ENCODE data around the gene NECTIN3. TPM values are rescaled to one million over a fixed set of nuclear protein-coding genes. Genes with fewer than 3 reads are reported as not detected.

Gene NECTIN3
- polyA plus RNA-seq, 2 of the 4 experiments (the other 2 are of a cell fraction) = 29.8 to 38.4 TPM

DNA sequence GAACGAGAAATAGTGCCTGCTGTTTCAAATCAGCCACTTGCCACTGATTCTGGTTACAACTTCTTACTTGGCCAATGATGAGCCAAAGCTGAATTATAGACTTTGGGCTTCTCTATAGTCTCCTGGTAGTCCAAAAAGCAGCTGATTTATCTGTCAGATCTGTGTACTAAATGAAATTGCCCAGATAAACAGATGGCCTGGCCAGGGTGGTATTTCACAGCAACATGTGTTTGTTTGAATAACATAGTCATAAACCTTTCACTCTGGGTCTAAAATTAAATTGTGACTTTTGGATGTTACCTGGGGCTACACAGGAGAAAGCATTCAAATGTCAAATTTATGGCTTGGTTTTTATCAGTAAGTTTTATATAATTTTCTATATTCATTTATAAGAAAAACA lies 147.0 kb downstream of the NECTIN3 start:
- no peak for TF ChIP-seq CEBPB (IDR thresholded peaks at IDR 0.05)
- TF ChIP-seq MYC (IDR thresholded peaks at IDR 0.05; ENCODE audit: borderline replicate concordance, low read length) = no peak
- TF ChIP-seq, protein P1, sequence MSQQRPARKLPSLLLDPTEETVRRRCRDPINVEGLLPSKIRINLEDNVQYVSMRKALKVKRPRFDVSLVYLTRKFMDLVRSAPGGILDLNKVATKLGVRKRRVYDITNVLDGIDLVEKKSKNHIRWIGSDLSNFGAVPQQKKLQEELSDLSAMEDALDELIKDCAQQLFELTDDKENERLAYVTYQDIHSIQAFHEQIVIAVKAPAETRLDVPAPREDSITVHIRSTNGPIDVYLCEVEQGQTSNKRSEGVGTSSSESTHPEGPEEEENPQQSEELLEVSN (IDR thresholded peaks at IDR 0.05; ENCODE audit: borderline replicate concordance, low read depth) = no peak
- no peak overlapping the region for H3K27ac ChIP-seq
- no peaks in the 10 kb centered on the region for H3K9me3 ChIP-seq
- no peak for DNase-seq (ENCODE audit: low read depth in 1 of 2, low spot score in 1 of 2)
- peaks cover 4% of the 10 kb centered on the region; the same call in 1 of the 3 replicates for H3K4me1 ChIP-seq
- ChIA-PET CTCF (no interaction called here), POLR2A (no interaction called here)
- H3K4me3 ChIP-seq = no peak overlapping the region
- no peak for FAIRE-seq
- no peak for ATAC-seq
- H3K4me2 ChIP-seq = no peak overlapping the region
- WGBS (ENCODE audit: missing lambda C conversion rate) = 25% methylated on average over 1 of the region's 1 CpG

DNA sequence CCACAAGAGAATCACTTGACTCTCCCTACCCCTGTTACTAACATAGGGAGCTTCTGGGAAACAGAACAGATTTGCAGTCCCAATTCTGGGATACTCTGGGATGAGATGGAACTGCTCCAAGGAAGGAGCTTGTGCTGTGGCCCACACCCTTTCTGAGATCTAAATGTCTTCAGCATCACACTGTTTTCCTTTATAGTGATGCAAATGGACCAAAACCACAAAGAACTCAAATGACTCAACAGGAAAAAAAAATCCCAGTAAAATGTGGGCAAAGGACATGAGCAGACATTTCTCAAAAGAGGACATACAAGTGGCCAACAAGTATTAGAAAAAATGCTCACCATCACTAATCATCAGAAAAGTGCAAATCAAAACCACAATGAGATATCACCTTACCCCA lies 155.6 kb downstream of the NECTIN3 start:
- TF ChIP-seq SREBF2 (IDR thresholded peaks at IDR 0.05) = no peak
- TF ChIP-seq RNF2 (IDR thresholded peaks at IDR 0.05; ENCODE audit: borderline replicate concordance, low read depth) = no peak
- no peak for TF ChIP-seq HDAC2 (IDR thresholded peaks at IDR 0.05)
- no peak for TF ChIP-seq NPAS2 (CRISPR knock-in tag; IDR thresholded peaks at IDR 0.05; ENCODE audit: borderline replicate concordance)
- TF ChIP-seq JUNB (IDR thresholded peaks at IDR 0.05) = no peak
- TF ChIP-seq, protein P2, sequence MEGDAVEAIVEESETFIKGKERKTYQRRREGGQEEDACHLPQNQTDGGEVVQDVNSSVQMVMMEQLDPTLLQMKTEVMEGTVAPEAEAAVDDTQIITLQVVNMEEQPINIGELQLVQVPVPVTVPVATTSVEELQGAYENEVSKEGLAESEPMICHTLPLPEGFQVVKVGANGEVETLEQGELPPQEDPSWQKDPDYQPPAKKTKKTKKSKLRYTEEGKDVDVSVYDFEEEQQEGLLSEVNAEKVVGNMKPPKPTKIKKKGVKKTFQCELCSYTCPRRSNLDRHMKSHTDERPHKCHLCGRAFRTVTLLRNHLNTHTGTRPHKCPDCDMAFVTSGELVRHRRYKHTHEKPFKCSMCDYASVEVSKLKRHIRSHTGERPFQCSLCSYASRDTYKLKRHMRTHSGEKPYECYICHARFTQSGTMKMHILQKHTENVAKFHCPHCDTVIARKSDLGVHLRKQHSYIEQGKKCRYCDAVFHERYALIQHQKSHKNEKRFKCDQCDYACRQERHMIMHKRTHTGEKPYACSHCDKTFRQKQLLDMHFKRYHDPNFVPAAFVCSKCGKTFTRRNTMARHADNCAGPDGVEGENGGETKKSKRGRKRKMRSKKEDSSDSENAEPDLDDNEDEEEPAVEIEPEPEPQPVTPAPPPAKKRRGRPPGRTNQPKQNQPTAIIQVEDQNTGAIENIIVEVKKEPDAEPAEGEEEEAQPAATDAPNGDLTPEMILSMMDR (IDR thresholded peaks at IDR 0.05) = no peak
- TF ChIP-seq FOXS1 (CRISPR knock-in tag; IDR thresholded peaks at IDR 0.05) = no peak
- TF ChIP-seq, protein P1 (IDR thresholded peaks at IDR 0.05; ENCODE audit: borderline replicate concordance, low read depth) = no peak
- TF ChIP-seq CHD4 (IDR thresholded peaks at IDR 0.05; ENCODE audit: borderline replicate concordance) = no peak
- TF ChIP-seq GATA3 (IDR thresholded peaks at IDR 0.05; ENCODE audit: borderline replicate concordance) = no peak
- TF ChIP-seq POLR2AphosphoS2 (conservative IDR thresholded peaks at IDR 0.05; ENCODE audit: low read length) = no peak
- TF ChIP-seq, protein P3, sequence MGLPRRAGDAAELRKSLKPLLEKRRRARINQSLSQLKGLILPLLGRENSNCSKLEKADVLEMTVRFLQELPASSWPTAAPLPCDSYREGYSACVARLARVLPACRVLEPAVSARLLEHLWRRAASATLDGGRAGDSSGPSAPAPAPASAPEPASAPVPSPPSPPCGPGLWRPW (IDR thresholded peaks at IDR 0.05) = no peak
- TF ChIP-seq EHF (CRISPR knock-in tag; IDR thresholded peaks at IDR 0.05) = no peak
- no peak for TF ChIP-seq ZFP36 (IDR thresholded peaks at IDR 0.05; ENCODE audit: borderline replicate concordance, partially characterized antibody)
- TF ChIP-seq HOXB13 (CRISPR knock-in tag; IDR thresholded peaks at IDR 0.05; ENCODE audit: low read depth) = no peak
- no peak for TF ChIP-seq MAZ (IDR thresholded peaks at IDR 0.05; ENCODE audit: borderline replicate concordance, low read depth, low read length)
- no peak for TF ChIP-seq SMC3 (IDR thresholded peaks at IDR 0.05)
- no peak for TF ChIP-seq MYC (IDR thresholded peaks at IDR 0.05; ENCODE audit: borderline replicate concordance, low read length)
- TF ChIP-seq CHD2 (IDR thresholded peaks at IDR 0.05; ENCODE audit: low read length, partially characterized antibody) = no peak
- ATAC-seq = no peak

DNA sequence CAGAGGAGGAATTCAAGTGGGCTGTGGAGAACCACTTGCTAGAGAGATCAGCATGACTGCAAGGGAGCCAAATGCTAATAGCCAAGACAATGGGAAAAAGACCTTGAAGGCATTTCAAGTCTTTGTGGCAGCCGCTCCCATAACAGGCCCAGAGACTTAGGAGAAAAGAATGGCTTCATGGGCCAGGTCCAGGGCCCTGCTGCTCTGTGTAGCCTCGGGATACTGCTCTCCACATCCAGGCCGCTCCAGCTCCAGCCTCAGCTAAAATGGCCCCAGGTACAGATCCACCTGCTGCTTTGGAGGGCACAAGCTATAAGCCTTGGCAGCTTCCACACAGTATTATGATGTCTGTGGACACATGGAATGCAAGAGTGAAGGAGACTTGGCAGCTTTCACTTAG lies 157.7 kb downstream of the NECTIN3 start:
- DNase-seq (ENCODE audit: low read depth in 1 of 2, low spot score in 1 of 2) (no peak), ATAC-seq (no peak), FAIRE-seq (no peak)
- POLR2A ChIA-PET = no interaction called here
- H3K9me3 ChIP-seq = peaks cover 4% of the 10 kb centered on the region; the same call in 1 of the 3 replicates
- CTCF ChIA-PET = no interaction called here
- WGBS (ENCODE audit: missing lambda C conversion rate) = 50% methylated on average over 3 of the region's 3 CpGs
- H3K27ac ChIP-seq = no peak overlapping the region
- no peak overlapping the region for H3K4me3 ChIP-seq
- no peaks in the 10 kb centered on the region for H3K4me1 ChIP-seq
- H3K4me2 ChIP-seq = no peak overlapping the region
- no peak for TF ChIP-seq RNF2 (IDR thresholded peaks at IDR 0.05; ENCODE audit: borderline replicate concordance, low read depth)
- no peak for TF ChIP-seq NPAS2 (CRISPR knock-in tag; IDR thresholded peaks at IDR 0.05; ENCODE audit: borderline replicate concordance)
- TF ChIP-seq, protein P4, sequence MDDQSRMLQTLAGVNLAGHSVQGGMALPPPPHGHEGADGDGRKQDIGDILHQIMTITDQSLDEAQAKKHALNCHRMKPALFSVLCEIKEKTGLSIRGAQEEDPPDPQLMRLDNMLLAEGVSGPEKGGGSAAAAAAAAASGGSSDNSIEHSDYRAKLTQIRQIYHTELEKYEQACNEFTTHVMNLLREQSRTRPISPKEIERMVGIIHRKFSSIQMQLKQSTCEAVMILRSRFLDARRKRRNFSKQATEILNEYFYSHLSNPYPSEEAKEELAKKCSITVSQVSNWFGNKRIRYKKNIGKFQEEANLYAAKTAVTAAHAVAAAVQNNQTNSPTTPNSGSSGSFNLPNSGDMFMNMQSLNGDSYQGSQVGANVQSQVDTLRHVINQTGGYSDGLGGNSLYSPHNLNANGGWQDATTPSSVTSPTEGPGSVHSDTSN (IDR thresholded peaks at IDR 0.05) = no peak
- TF ChIP-seq BHLHE40 (IDR thresholded peaks at IDR 0.05; ENCODE audit: low read depth, low read length) = no peak
- TF ChIP-seq, protein P5, sequence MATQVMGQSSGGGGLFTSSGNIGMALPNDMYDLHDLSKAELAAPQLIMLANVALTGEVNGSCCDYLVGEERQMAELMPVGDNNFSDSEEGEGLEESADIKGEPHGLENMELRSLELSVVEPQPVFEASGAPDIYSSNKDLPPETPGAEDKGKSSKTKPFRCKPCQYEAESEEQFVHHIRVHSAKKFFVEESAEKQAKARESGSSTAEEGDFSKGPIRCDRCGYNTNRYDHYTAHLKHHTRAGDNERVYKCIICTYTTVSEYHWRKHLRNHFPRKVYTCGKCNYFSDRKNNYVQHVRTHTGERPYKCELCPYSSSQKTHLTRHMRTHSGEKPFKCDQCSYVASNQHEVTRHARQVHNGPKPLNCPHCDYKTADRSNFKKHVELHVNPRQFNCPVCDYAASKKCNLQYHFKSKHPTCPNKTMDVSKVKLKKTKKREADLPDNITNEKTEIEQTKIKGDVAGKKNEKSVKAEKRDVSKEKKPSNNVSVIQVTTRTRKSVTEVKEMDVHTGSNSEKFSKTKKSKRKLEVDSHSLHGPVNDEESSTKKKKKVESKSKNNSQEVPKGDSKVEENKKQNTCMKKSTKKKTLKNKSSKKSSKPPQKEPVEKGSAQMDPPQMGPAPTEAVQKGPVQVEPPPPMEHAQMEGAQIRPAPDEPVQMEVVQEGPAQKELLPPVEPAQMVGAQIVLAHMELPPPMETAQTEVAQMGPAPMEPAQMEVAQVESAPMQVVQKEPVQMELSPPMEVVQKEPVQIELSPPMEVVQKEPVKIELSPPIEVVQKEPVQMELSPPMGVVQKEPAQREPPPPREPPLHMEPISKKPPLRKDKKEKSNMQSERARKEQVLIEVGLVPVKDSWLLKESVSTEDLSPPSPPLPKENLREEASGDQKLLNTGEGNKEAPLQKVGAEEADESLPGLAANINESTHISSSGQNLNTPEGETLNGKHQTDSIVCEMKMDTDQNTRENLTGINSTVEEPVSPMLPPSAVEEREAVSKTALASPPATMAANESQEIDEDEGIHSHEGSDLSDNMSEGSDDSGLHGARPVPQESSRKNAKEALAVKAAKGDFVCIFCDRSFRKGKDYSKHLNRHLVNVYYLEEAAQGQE (IDR thresholded peaks at IDR 0.05) = no peak
- no peak for TF ChIP-seq CBX8 (IDR thresholded peaks at IDR 0.05)
- no peak for TF ChIP-seq CEBPB (IDR thresholded peaks at IDR 0.05)
- TF ChIP-seq, protein P6, sequence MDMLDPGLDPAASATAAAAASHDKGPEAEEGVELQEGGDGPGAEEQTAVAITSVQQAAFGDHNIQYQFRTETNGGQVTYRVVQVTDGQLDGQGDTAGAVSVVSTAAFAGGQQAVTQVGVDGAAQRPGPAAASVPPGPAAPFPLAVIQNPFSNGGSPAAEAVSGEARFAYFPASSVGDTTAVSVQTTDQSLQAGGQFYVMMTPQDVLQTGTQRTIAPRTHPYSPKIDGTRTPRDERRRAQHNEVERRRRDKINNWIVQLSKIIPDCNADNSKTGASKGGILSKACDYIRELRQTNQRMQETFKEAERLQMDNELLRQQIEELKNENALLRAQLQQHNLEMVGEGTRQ (IDR thresholded peaks at IDR 0.05) = no peak
- TF ChIP-seq RCOR1 (IDR thresholded peaks at IDR 0.05; ENCODE audit: low read depth, low read length) = no peak
- no peak for TF ChIP-seq CHD4 (IDR thresholded peaks at IDR 0.05; ENCODE audit: borderline replicate concordance)
- TF ChIP-seq ZFP36 (IDR thresholded peaks at IDR 0.05; ENCODE audit: borderline replicate concordance, partially characterized antibody) = no peak

More for the DNA sequence above, 155.6 kb downstream of the NECTIN3 start:
- H3K4me3 ChIP-seq = no peak overlapping the region
- no peak for DNase-seq (ENCODE audit: low read depth in 1 of 2, low spot score in 1 of 2)
- H3K4me2 ChIP-seq = no peak overlapping the region
- ChIA-PET CTCF (no interaction called here), POLR2A (no interaction called here)
- H3K4me1 ChIP-seq = no peaks in the 10 kb centered on the region
- H3K27ac ChIP-seq = no peak overlapping the region
- FAIRE-seq = no peak
- no peaks in the 10 kb centered on the region for H3K9me3 ChIP-seq
